AG09319 (cell line): ENCODE measurements around the gene LMOD1.

Experiments
- DNase-seq: peaks from one replicate; pipeline ENCODE4 v3.0.0-alpha.2; 2010; ENCODE audit warnings: low read depth; ENCODE audit errors: extremely low read depth
- TF ChIP-seq, protein P1 (sequence below): IDR thresholded peaks from 2 replicates; pipeline ENCODE4 v1.5.1; 2011; ENCODE audit warnings: low read depth, mild to moderate bottlenecking, inconsistent platforms, low read length, moderate library complexity

LMOD1 gene

DNA sequence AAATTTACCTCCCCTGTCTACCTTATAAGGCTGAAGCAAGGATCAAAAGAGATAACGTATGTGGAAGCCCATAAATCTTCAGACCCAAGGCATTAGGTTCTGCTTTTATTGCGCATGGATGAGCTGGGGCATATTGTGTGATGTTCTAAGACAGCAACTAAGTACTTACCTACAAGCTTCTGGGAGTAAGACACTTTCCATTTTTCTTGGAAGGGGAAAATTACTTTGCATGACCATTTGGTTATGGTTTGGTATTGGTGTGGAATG is 21.1 kb downstream of the LMOD1 start:
- TF ChIP-seq, protein P1, sequence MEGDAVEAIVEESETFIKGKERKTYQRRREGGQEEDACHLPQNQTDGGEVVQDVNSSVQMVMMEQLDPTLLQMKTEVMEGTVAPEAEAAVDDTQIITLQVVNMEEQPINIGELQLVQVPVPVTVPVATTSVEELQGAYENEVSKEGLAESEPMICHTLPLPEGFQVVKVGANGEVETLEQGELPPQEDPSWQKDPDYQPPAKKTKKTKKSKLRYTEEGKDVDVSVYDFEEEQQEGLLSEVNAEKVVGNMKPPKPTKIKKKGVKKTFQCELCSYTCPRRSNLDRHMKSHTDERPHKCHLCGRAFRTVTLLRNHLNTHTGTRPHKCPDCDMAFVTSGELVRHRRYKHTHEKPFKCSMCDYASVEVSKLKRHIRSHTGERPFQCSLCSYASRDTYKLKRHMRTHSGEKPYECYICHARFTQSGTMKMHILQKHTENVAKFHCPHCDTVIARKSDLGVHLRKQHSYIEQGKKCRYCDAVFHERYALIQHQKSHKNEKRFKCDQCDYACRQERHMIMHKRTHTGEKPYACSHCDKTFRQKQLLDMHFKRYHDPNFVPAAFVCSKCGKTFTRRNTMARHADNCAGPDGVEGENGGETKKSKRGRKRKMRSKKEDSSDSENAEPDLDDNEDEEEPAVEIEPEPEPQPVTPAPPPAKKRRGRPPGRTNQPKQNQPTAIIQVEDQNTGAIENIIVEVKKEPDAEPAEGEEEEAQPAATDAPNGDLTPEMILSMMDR, result no peak
- DNase-seq, result no peak

DNA sequence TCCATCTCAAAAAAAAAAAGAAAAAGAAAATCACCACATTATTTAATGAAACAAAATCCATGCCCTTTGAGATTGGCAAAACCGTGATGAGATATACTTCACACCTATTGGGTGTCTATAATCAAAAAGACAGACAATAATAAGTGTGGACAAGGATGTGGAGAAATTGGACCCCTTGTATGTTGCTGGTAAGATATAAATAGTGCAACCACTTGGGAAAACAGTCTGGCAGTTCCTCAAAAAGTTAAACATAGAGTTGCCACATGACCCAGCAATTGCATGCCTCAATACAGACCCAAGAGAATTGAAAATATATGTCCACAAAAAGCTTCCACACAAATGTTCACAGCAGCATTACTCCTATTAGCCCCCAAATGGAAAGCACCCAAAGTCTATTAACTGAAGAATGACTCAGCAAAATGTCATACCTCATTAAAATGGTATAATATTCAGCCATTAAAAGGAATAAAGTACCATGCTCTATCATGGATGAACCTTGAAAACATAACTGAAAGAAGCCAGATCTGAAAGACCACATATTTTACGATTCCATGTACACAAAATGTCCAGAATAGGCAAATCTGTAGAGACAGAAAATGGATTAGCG is 24.3 kb downstream of the LMOD1 start:
- TF ChIP-seq, protein P1, result no peak
- DNase-seq, result no peak

DNA sequence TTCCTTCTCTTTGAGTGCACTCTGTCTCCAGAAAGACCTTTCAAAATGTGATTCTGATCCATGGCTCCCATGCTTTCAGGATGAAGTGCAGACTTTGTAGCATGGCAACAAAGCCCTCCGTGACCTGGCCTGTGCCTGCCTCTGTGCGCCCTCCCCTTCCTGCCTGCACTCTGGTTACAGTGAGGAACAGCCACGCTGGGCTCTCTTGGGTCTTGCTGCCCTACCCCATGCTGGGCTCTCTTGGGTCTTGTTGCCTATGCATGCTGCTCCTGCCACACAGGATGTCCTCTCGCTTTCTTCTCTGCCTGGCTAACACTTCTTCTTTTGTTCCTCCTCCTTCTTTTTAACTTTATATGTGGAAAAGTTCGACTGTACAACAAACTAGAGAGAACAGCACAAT is 28.0 kb downstream of the LMOD1 start:
- DNase-seq, result no peak
- TF ChIP-seq, protein P1, result no peak

DNA sequence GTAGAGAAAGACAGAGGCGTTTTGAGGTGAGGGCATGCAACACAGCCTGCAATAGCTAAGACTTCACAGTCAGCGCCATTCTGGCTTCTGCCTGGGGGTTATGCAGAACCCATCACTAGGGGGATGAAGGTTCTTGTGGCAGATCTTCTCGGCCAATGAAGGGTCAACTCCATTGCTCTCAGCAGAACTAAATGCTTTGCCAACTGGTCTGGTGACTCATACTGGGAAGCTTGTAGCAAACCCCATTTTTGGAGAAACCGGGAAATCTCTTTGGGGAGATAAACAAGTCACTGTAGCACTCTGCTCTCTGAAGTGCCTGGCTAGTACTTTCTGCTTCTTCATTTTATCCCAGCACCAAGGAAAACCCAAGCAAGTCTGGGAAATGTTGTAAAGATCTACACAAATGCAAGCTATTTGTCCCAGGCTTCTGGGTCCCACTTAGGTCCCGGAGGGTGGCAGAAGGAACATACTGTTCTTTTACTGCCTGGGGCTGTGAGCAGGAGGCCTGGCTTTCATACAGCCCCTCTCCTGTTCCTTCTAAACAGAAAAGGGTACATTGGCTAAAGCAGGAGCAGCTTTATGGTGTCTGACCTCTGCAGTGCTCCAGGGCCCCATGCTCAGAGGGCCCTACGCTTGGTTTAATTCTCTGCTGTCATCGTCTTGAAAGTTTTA is 28.9 kb downstream of the LMOD1 start:
- peak; percentile 68 for DNase-seq
- TF ChIP-seq, protein P1, result no peak; the same call in 1 of the 2 replicates

DNA sequence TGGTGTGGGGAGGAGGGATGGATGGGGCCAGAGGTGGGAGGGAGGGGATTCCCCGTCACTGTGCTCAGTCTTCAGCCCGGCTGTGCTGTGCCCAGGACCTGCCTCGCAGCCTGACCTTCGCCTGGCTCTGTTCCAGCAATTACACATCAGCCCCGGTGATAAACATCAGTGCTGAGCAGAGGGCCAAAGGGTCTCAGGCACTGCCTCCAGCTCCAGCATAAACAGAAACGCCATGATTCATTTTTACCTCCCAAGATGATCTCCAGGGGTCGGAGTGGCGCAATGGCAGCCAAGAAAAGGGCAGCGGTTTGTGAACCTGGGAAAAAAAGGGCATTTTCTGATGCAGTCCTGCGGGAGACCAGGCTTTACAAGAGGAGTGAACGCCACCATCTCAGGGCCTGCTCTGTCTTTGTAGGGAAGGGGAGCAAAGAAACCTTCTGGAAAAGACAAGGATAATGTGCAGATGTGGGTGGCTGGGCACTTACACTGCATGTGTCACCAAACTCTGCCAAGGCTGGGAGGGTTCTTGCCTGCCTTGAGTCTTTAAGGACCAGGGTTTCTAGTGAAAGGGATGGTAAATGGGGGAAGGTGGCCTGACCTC is 29.6 kb downstream of the LMOD1 start:
- TF ChIP-seq, protein P1, result no peak
- DNase-seq, result peak; percentile 67

DNA sequence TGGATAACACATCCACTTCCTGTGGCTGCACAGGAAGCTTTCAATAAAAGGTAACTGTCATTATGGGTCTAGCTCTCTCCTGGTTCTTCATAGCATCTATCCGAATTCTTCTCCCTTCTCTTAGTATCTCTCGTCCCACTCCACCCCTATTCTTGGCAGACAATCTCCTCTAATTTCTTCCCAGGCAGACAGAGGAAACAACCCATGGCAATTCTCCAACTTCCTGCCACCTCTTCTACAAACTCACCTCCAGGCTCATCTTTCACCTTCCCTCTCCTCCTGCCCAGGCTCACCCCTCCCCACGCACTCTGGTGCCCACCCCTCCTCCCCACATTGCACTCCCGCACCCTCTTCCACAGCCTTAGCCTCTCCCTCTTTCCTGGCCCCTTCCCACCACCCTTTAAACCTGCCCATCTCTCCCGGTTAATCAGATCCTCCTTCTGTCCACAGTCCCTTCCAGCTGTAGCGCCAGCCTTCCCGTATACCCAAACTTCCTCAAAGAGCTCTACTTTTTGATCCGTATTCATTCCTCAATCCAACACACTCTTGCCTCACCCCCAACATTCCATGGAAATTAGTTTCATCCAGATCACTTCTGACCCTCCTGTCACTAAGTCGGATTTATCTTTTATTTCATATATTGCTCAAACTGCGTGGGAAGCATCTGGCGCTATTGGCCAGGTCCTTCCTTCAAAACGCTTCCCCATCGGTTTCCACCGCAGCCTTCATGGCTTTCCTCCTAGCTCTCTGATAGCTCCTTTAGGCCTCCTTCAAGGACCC is 31.7 kb downstream of the LMOD1 start:
- DNase-seq, result no peak
- TF ChIP-seq, protein P1, result no peak

DNA sequence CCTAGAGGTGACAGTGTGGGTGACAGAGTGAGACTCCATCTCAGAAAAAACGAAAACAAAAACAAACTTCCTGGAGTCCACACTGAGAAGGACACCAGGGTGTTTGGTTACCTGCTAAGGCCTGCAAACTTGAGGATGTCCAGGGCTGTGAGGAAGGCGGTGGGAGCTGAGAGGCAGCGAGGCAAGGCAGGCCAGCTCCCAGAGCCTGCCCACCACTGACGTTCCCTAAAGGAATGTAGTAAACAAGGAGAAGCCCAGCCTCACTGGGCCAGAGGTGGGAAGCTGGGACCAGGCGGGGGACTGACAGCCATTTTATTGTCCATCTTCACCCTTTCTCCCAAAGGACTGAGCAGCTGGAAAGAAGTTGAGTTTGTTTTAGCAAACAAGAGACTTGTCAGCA is 33.5 kb downstream of the LMOD1 start:
- DNase-seq, result no peak
- TF ChIP-seq, protein P1, result no peak
